GM12892 (cell line): ENCODE data around the gene TENM4.

ENCODE experiments used
- DNase-seq: peaks from one replicate; pipeline ENCODE4 v3.0.0; 2011; ENCODE audit not compliant: insufficient read length
- FAIRE-seq: peaks from 2 replicates; lab custom pipeline; 2011; peaks lifted over from hg19 to GRCh38; lab: Jason Lieb, UNC
- POLR2A ChIP-seq: IDR thresholded peaks from 2 replicates; pipeline ENCODE4 v1.6.1; 2011; ENCODE audit warnings: low read depth, low read length, control low read depth
- POLR2AphosphoS5 ChIP-seq: IDR thresholded peaks from 2 replicates; pipeline ENCODE4 v1.6.1; 2011; ENCODE audit warnings: low read depth, low read length, control low read depth
- TAF1 ChIP-seq: IDR thresholded peaks from 2 replicates; pipeline ENCODE4 v1.6.1; 2011; ENCODE audit warnings: low read depth, mild to moderate bottlenecking, control low read depth, low read length, borderline replicate concordance

TENM4 gene

GRCh38 chr11:79417069-79417920 is 23.5 kb downstream of the TENM4 start:
- no peak for DNase-seq
- TF ChIP-seq POLR2AphosphoS5 (no peak), TAF1 (no peak), POLR2A (no peak)
- FAIRE-seq, result no peak

- DNase-seq (no peak), FAIRE-seq (no peak)
- TF ChIP-seq POLR2A (no peak), TAF1 (no peak), POLR2AphosphoS5 (no peak)
These were observed 24.9 kb downstream of the TENM4 start for GRCh38 chr11:79415912-79416311.

GRCh38 chr11:79415411-79415810 is 25.4 kb downstream of the TENM4 start:
- FAIRE-seq, result no peak
- no peak for DNase-seq
- no peak for TF ChIP-seq TAF1
- TF ChIP-seq POLR2AphosphoS5, result no peak
- TF ChIP-seq POLR2A, result no peak

- FAIRE-seq (no peak), DNase-seq (no peak)
- TF ChIP-seq POLR2A (no peak), TAF1 (no peak), POLR2AphosphoS5 (no peak)
These were observed 26.0 kb downstream of the TENM4 start for GRCh38 chr11:79414644-79415317.

GRCh38 chr11:79414041-79414440 is 26.8 kb downstream of the TENM4 start:
- no peak for DNase-seq
- no peak for FAIRE-seq
- no peak for TF ChIP-seq POLR2A
- TF ChIP-seq TAF1, result no peak

GRCh38 chr11:79413268-79413667 is 27.6 kb downstream of the TENM4 start:
- no peak for TF ChIP-seq TAF1
- no peak for TF ChIP-seq POLR2AphosphoS5
- no peak for TF ChIP-seq POLR2A
- DNase-seq, result no peak
- no peak for FAIRE-seq

GRCh38 chr11:79412761-79413160 is 28.1 kb downstream of the TENM4 start:
- TF ChIP-seq TAF1 (no peak), POLR2A (no peak), POLR2AphosphoS5 (no peak)
- DNase-seq (no peak), FAIRE-seq (no peak)

- FAIRE-seq (no peak), DNase-seq (no peak)
- TF ChIP-seq POLR2A (no peak), POLR2AphosphoS5 (no peak), TAF1 (no peak)
These were observed 31.5 kb downstream of the TENM4 start for GRCh38 chr11:79409330-79409729.

- FAIRE-seq (peak; percentile 46), DNase-seq (peak; percentile 17)
- TF ChIP-seq POLR2AphosphoS5 (no peak), TAF1 (no peak), POLR2A (no peak)
These were observed 34.5 kb downstream of the TENM4 start for GRCh38 chr11:79406376-79406775.

GRCh38 chr11:79404806-79405205 is 36.0 kb downstream of the TENM4 start:
- no peak for FAIRE-seq
- TF ChIP-seq TAF1 (no peak), POLR2AphosphoS5 (no peak), POLR2A (no peak)
- DNase-seq, result no peak

GRCh38 chr11:79404325-79404724 is 36.5 kb downstream of the TENM4 start:
- FAIRE-seq, result no peak
- no peak for TF ChIP-seq POLR2A
- TF ChIP-seq POLR2AphosphoS5, result no peak
- no peak for TF ChIP-seq TAF1
- DNase-seq, result no peak
